SK-N-SH (cell line): ENCODE data around the gene CFAP57.

Experiments
- EP300 ChIP-seq, 2 experiments: IDR thresholded peaks; 2 replicates each; pipeline versions ENCODE4 v1.4.0 to v1.6.1; 2012; ENCODE audit warnings: borderline replicate concordance in 1 of 2, low read depth in 1 of 2, low read length in 1 of 2
- FOXJ3 ChIP-seq: sonication (generic); formaldehyde crosslinking; IDR thresholded peaks from 2 replicates; pipeline ENCODE4 v1.5.1; 2020; ENCODE audit warnings: mild to moderate bottlenecking, missing genetic modification reagents
- GABPA ChIP-seq: IDR thresholded peaks from 2 replicates; pipeline ENCODE4 v1.4.0; 2012; ENCODE audit warnings: low read depth, mild to moderate bottlenecking
- IRF3 ChIP-seq: fragments of 150-350 bp; IDR thresholded peaks from 2 replicates; pipeline ENCODE4 v1.6.1; 2016; ENCODE audit warnings: mild to moderate bottlenecking, low read depth, low read length
- NRF1 ChIP-seq: IDR thresholded peaks from 2 replicates; pipeline ENCODE4 v1.6.1; 2012; ENCODE audit warnings: low read depth, mild to moderate bottlenecking, low read length
- POLR2AphosphoS5 ChIP-seq: IDR thresholded peaks from 2 replicates; pipeline ENCODE4 v1.6.1; 2012; ENCODE audit warnings: low read depth, low read length
- RCOR1 ChIP-seq: fragments of 150-350 bp; IDR thresholded peaks from 2 replicates; pipeline ENCODE4 v1.6.1; 2017; ENCODE audit warnings: antibody characterized with exemption, low read length
- RFX5 ChIP-seq: IDR thresholded peaks from 2 replicates; pipeline ENCODE4 v1.6.1; 2012; ENCODE audit warnings: mild to moderate bottlenecking, improper control_type of control experiment, low read length
- SIN3A ChIP-seq: IDR thresholded peaks from 2 replicates; pipeline ENCODE4 v1.6.1; 2012; ENCODE audit warnings: low read depth, mild to moderate bottlenecking, low read length, moderate library complexity, borderline replicate concordance
- SMC3 ChIP-seq: IDR thresholded peaks from 2 replicates; pipeline ENCODE4 v1.6.1; 2012; ENCODE audit warnings: low read depth, low read length, improper control_type of control experiment
- TAF1 ChIP-seq: IDR thresholded peaks from 2 replicates; pipeline ENCODE4 v1.6.1; 2012; ENCODE audit warnings: low read depth, mild to moderate bottlenecking, low read length, moderate library complexity, borderline replicate concordance
- TEAD4 ChIP-seq: IDR thresholded peaks from 2 replicates; pipeline ENCODE4 v1.4.0; 2012; ENCODE audit warnings: mild to moderate bottlenecking, borderline replicate concordance; ENCODE audit not compliant: insufficient read depth
- ZBTB33 ChIP-seq: IDR thresholded peaks from 2 replicates; pipeline ENCODE4 v1.4.0; 2012; ENCODE audit warnings: low read depth, borderline replicate concordance
- TF ChIP-seq, protein P1 (sequence below): fragments of 200-600 bp; sonication (generic); IDR thresholded peaks from 2 replicates; pipeline ENCODE4 v1.6.1; 2017; ENCODE audit warnings: antibody characterized with exemption, mild to moderate bottlenecking, moderate library complexity

- TF ChIP-seq RFX5 = no peak
- TF ChIP-seq POLR2AphosphoS5 = no peak
- TF ChIP-seq, protein P1, sequence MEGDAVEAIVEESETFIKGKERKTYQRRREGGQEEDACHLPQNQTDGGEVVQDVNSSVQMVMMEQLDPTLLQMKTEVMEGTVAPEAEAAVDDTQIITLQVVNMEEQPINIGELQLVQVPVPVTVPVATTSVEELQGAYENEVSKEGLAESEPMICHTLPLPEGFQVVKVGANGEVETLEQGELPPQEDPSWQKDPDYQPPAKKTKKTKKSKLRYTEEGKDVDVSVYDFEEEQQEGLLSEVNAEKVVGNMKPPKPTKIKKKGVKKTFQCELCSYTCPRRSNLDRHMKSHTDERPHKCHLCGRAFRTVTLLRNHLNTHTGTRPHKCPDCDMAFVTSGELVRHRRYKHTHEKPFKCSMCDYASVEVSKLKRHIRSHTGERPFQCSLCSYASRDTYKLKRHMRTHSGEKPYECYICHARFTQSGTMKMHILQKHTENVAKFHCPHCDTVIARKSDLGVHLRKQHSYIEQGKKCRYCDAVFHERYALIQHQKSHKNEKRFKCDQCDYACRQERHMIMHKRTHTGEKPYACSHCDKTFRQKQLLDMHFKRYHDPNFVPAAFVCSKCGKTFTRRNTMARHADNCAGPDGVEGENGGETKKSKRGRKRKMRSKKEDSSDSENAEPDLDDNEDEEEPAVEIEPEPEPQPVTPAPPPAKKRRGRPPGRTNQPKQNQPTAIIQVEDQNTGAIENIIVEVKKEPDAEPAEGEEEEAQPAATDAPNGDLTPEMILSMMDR = no peak
- TF ChIP-seq NRF1 = no peak
- no peak for TF ChIP-seq TAF1
- no peak for TF ChIP-seq EP300 (IDR thresholded peaks at IDR 0.05; ENCODE audit: borderline replicate concordance in 1 of 2, low read depth in 1 of 2, low read length in 1 of 2)
- TF ChIP-seq ZBTB33 = no peak
- TF ChIP-seq SIN3A = no peak
- no peak for TF ChIP-seq TEAD4
- no peak for TF ChIP-seq IRF3
- no peak for TF ChIP-seq FOXJ3 (CRISPR knock-in tag)
- no peak for TF ChIP-seq GABPA
- TF ChIP-seq RCOR1 = no peak
- TF ChIP-seq SMC3 = no peak
Measured at GRCh38 chr1:43199093-43199726, 27.1 kb downstream of the CFAP57 start.
